Suprapubic skin (tissue), 2 donors: ENCODE data around the gene GOSR1.

Experiments
- EP300 ChIP-seq: sonication (generic); formaldehyde crosslinking; IDR thresholded peaks from one replicate; pipeline ENCODE4 v1.6.1; 2017; ENCODE audit warnings: antibody characterized with exemption
- POLR2A ChIP-seq, 2 donors: fragments of 450-650 bp; IDR thresholded peaks; one replicate each; pipeline ENCODE4 v1.6.1; 2017; ENCODE audit warnings: antibody characterized with exemption in 2 of 2, mild to moderate bottlenecking in 2 of 2, moderate library complexity in 2 of 2

DNA sequence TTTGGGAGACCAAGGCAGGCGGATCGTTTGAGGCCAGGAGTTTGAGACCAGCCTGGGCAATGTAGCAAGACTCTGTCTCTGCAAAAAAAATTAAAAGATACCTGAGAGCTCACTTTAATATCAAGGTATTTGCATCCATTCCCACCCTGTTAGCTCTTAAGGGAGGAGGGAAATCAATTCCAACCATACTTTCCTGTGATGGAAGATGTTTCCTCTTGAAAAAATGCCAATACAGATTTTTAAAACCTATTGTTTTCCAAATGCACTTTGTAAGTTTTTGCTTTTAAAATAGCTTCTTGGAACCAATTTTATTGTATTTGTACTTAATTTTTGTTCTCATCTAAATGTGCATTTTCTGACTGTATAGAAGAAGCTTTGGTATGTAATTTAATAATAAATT, 49.2 kb downstream of the GOSR1 start:
- TF ChIP-seq POLR2A (IDR thresholded peaks at IDR 0.05) (no peak), EP300 (no peak)
